ENCODE data around the gene ZP1. TPM values are rescaled to one million over a fixed set of nuclear protein-coding genes. Genes with fewer than 3 reads are reported as not detected.

The ZP1 gene
- total and polyA plus RNA-seq, 2 donors, result 0.35 TPM; not detected in 1

Other genes with a start within 250 kb of the ZP1 start
- gene MS4A8, start 167.9 kb upstream of the ZP1 start, total RNA-seq, result 0.53 TPM
- not detected for gene MS4A8, start 167.9 kb upstream of the ZP1 start, polyA plus RNA-seq
- not detected for gene MS4A18, start 142.8 kb upstream of the ZP1 start, total RNA-seq
- gene MS4A18, start 142.8 kb upstream of the ZP1 start, polyA plus RNA-seq, result not detected
- gene MS4A15, start 110.7 kb upstream of the ZP1 start, total RNA-seq, result not detected
- not detected for gene MS4A15, start 110.7 kb upstream of the ZP1 start, polyA plus RNA-seq
- not detected for gene MS4A10, start 82.2 kb upstream of the ZP1 start, total RNA-seq
- gene MS4A10, start 82.2 kb upstream of the ZP1 start, polyA plus RNA-seq, result not detected
- gene CCDC86, start 25.4 kb upstream of the ZP1 start, total RNA-seq, result 4.5 TPM
- 23.4 TPM for gene CCDC86, start 25.4 kb upstream of the ZP1 start, polyA plus RNA-seq
- 0.37 TPM for gene PTGDR2, start 11.6 kb upstream of the ZP1 start, total RNA-seq
- gene PTGDR2, start 11.6 kb upstream of the ZP1 start, polyA plus RNA-seq, result 0.98 TPM
- 31.2 TPM for gene PRPF19, start 39.0 kb downstream of the ZP1 start, total RNA-seq
- 83.0 TPM for gene PRPF19, start 39.0 kb downstream of the ZP1 start, polyA plus RNA-seq
- gene TMEM109, start 46.6 kb downstream of the ZP1 start, total RNA-seq, result 32.9 TPM
- 183 TPM for gene TMEM109, start 46.6 kb downstream of the ZP1 start, polyA plus RNA-seq
- 14.0 TPM for gene TMEM132A, start 56.9 kb downstream of the ZP1 start, total RNA-seq
- gene TMEM132A, start 56.9 kb downstream of the ZP1 start, polyA plus RNA-seq, result 7.5 TPM
- 12.7 TPM for gene SLC15A3, start 84.6 kb downstream of the ZP1 start, total RNA-seq
- 34.7 TPM for gene SLC15A3, start 84.6 kb downstream of the ZP1 start, polyA plus RNA-seq
- gene CD6, start 104.1 kb downstream of the ZP1 start, total RNA-seq, result 0.95 TPM
- gene CD6, start 104.1 kb downstream of the ZP1 start, polyA plus RNA-seq, result 0.61 TPM
- not detected for gene CD5, start 234.9 kb downstream of the ZP1 start, total RNA-seq
- 0.62 TPM for gene CD5, start 234.9 kb downstream of the ZP1 start, polyA plus RNA-seq

All from urinary bladder (tissue), 2 donors.